ENCODE measurements around the gene PAN3.

The PAN3 gene

GRCh38 chr13:28136916-28137315 lies 1.4 kb upstream of the PAN3 start:
- TF ChIP-seq TAF1 (IDR thresholded peaks at IDR 0.05; ENCODE audit: borderline replicate concordance, insufficient read depth, low read length), result no peak
- no peak for TF ChIP-seq POLR2AphosphoS5 (IDR thresholded peaks at IDR 0.05; ENCODE audit: low read depth, low read length)
- TF ChIP-seq REST (IDR thresholded peaks at IDR 0.05; ENCODE audit: insufficient read depth in 1 of 2, low read depth in 2 of 2, low read length in 2 of 2), result no peak
- TF ChIP-seq FOXP2 (optimal IDR thresholded peaks at IDR 0.05; ENCODE audit: borderline replicate concordance, extremely low read depth, extremely low read length, insufficient read depth), result no peak

GRCh38 chr13:28137596-28137995 lies 749 bp upstream of the PAN3 start:
- TF ChIP-seq FOXP2 (optimal IDR thresholded peaks at IDR 0.05; ENCODE audit: borderline replicate concordance, extremely low read depth, extremely low read length, insufficient read depth) (no peak), TAF1 (IDR thresholded peaks at IDR 0.05; ENCODE audit: borderline replicate concordance, insufficient read depth, low read length) (no peak), POLR2AphosphoS5 (IDR thresholded peaks at IDR 0.05; ENCODE audit: low read depth, low read length) (no peak), REST (IDR thresholded peaks at IDR 0.05; ENCODE audit: insufficient read depth in 1 of 2, low read depth in 2 of 2, low read length in 2 of 2) (no peak), SIN3A (IDR thresholded peaks at IDR 0.05; ENCODE audit: borderline replicate concordance, insufficient read depth, low read length) (no peak)

DNA sequence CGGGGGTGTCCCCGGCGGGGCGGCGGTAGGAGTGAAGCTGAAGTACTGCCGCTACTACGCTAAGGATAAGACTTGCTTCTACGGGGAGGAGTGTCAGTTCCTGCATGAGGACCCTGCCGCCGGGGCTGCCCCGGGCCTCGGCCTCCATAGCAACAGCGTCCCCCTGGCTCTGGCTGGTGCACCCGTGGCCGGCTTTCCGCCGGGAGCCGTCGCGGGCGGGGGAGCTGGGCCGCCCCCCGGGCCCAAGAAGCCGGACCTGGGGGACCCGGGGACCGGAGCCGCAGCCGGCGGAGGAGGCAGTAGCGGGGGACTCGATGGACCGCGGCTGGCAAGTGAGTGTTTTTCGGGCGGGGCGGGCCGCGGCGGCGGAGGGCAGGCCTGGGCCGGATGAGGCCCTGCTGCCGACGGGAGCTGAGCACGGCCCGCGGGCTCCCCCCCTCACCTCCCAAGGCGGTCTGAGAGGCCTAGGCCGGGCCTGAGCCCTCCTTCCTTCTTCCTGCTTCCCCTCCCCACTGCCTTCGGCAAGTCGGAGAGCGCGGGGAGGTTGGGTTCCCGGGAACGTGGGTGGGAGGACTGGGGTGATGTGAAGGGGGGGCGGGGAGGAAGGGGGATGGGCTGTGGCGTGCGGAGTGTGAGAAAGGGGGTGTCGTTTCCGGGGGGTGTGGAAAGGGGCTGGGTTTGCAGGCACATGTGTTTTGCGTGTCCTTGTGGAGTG lies 568 bp downstream of the PAN3 start:
- TF ChIP-seq SIN3A (IDR thresholded peaks at IDR 0.05; ENCODE audit: borderline replicate concordance, insufficient read depth, low read length) (no peak), FOXP2 (optimal IDR thresholded peaks at IDR 0.05; ENCODE audit: borderline replicate concordance, extremely low read depth, extremely low read length, insufficient read depth) (no peak), REST (IDR thresholded peaks at IDR 0.05; ENCODE audit: insufficient read depth in 1 of 2, low read depth in 2 of 2, low read length in 2 of 2) (no peak), POLR2AphosphoS5 (IDR thresholded peaks at IDR 0.05; ENCODE audit: low read depth, low read length) (no peak)

- no peak for TF ChIP-seq POLR2AphosphoS5 (IDR thresholded peaks at IDR 0.05; ENCODE audit: low read depth, low read length)
- no peak for TF ChIP-seq REST (IDR thresholded peaks at IDR 0.05; ENCODE audit: insufficient read depth in 1 of 2, low read depth in 2 of 2, low read length in 2 of 2)
- TF ChIP-seq SIN3A (IDR thresholded peaks at IDR 0.05; ENCODE audit: borderline replicate concordance, insufficient read depth, low read length), result no peak
- TF ChIP-seq FOXP2 (optimal IDR thresholded peaks at IDR 0.05; ENCODE audit: borderline replicate concordance, extremely low read depth, extremely low read length, insufficient read depth), result no peak
- TF ChIP-seq TAF1 (IDR thresholded peaks at IDR 0.05; ENCODE audit: borderline replicate concordance, insufficient read depth, low read length), result no peak
Observed at GRCh38 chr13:28140433-28141125, 2.2 kb downstream of the PAN3 start.

All from PFSK-1 (cell line).